ENCODE measurements around the gene AKR1C4.

GRCh38 chr10:5155951-5156350 lies 40.7 kb upstream of the AKR1C4 start:
- TF ChIP-seq, protein P1, sequence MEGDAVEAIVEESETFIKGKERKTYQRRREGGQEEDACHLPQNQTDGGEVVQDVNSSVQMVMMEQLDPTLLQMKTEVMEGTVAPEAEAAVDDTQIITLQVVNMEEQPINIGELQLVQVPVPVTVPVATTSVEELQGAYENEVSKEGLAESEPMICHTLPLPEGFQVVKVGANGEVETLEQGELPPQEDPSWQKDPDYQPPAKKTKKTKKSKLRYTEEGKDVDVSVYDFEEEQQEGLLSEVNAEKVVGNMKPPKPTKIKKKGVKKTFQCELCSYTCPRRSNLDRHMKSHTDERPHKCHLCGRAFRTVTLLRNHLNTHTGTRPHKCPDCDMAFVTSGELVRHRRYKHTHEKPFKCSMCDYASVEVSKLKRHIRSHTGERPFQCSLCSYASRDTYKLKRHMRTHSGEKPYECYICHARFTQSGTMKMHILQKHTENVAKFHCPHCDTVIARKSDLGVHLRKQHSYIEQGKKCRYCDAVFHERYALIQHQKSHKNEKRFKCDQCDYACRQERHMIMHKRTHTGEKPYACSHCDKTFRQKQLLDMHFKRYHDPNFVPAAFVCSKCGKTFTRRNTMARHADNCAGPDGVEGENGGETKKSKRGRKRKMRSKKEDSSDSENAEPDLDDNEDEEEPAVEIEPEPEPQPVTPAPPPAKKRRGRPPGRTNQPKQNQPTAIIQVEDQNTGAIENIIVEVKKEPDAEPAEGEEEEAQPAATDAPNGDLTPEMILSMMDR (IDR thresholded peaks at IDR 0.05; ENCODE audit: low read depth, low read length, missing input control), result no peak
- TF ChIP-seq GABPA (IDR thresholded peaks at IDR 0.05 in 1 of 2, conservative IDR thresholded peaks at IDR 0.05 in 1 of 2) (no peak), EGR1 (IDR thresholded peaks at IDR 0.05; ENCODE audit: low read depth in 2 of 2) (no peak), YY1 (IDR thresholded peaks at IDR 0.05) (no peak), ZBTB33 (IDR thresholded peaks at IDR 0.05) (no peak), TAF1 (conservative IDR thresholded peaks at IDR 0.05) (no peak), SP1 (IDR thresholded peaks at IDR 0.05) (no peak), RAD21 (IDR thresholded peaks at IDR 0.05) (no peak), JUND (IDR thresholded peaks at IDR 0.05) (no peak), REST (IDR thresholded peaks at IDR 0.05) (no peak)
